ENCODE data around the gene TMPRSS11A. TPM values are rescaled to one million over a fixed set of nuclear protein-coding genes. Genes with fewer than 3 reads are reported as not detected.

The TMPRSS11A gene
- total RNA-seq, 1 experiment from 2014 or later = not detected

- Histone ChIP-seq H3K4me2 (ENCODE audit: low read length) (no peak overlapping the region), H3F3A (ENCODE audit: low read length, unreplicated experiment) (no peaks in the 10 kb centered on the region), H3K9me3 (ENCODE audit: low read length) (no peaks in the 10 kb centered on the region), H4K20me1 (ENCODE audit: low read length) (no peaks in the 10 kb centered on the region), H3K4me1 (ENCODE audit: insufficient read depth, low read length) (no peaks in the 10 kb centered on the region), H3K27me3 (ENCODE audit: low read length) (no peaks in the 10 kb centered on the region), H3K4me3 (ENCODE audit: low read length) (no peak overlapping the region), H3K27ac (ENCODE audit: low read length) (no peak overlapping the region), H3K79me2 (ENCODE audit: low read length) (no peaks in the 10 kb centered on the region), H3K36me3 (ENCODE audit: low read depth, low read length) (no peaks in the 10 kb centered on the region), H3K9ac (ENCODE audit: low read length) (no peak overlapping the region), H3K9me2 (replicated peaks; ENCODE audit: low read length) (no peaks in the 10 kb centered on the region), H2AFZ (ENCODE audit: low read length) (no peak overlapping the region)
- intact Hi-C loops (cut with micrococcal nuclease) = no loop called here
- TF ChIP-seq EZH2 (IDR thresholded peaks at IDR 0.05; ENCODE audit: low read length, unreplicated experiment) = no peak
- TF ChIP-seq CTCF (conservative IDR thresholded peaks at IDR 0.05; ENCODE audit: low read depth, low read length) = no peak
- TF ChIP-seq EZH2phosphoT487 (IDR thresholded peaks at IDR 0.05; ENCODE audit: borderline replicate concordance, low read length) = no peak
- ATAC-seq = no peak
- CTCF ChIA-PET = no interaction called here
- POLR2A ChIA-PET (ENCODE audit: unreplicated experiment) = no interaction called here
- BruUV-seq (replicated peaks) = no TSS peak
- no peak for DNase-seq
Observed at GRCh38 chr4:67894659-67895058, 68.6 kb downstream of the TMPRSS11A start.

GRCh38 chr4:67892905-67893304 is 70.4 kb downstream of the TMPRSS11A start:
- no peak for TF ChIP-seq EZH2phosphoT487 (IDR thresholded peaks at IDR 0.05; ENCODE audit: borderline replicate concordance, low read length)
- TF ChIP-seq CTCF (conservative IDR thresholded peaks at IDR 0.05; ENCODE audit: low read depth, low read length) = peak; percentile 43
- peak; percentile 65 for ATAC-seq
- Histone ChIP-seq H3K9ac (ENCODE audit: low read length) (no peak overlapping the region), H4K20me1 (ENCODE audit: low read length) (no peaks in the 10 kb centered on the region), H3K27me3 (ENCODE audit: low read length) (no peaks in the 10 kb centered on the region), H3F3A (ENCODE audit: low read length, unreplicated experiment) (no peaks in the 10 kb centered on the region), H3K79me2 (ENCODE audit: low read length) (no peaks in the 10 kb centered on the region), H3K9me2 (replicated peaks; ENCODE audit: low read length) (no peaks in the 10 kb centered on the region), H3K4me2 (ENCODE audit: low read length) (no peak overlapping the region), H3K27ac (ENCODE audit: low read length) (no peak overlapping the region), H3K36me3 (ENCODE audit: low read depth, low read length) (no peaks in the 10 kb centered on the region), H3K4me1 (ENCODE audit: insufficient read depth, low read length) (no peaks in the 10 kb centered on the region), H3K9me3 (ENCODE audit: low read length) (no peaks in the 10 kb centered on the region), H3K4me3 (ENCODE audit: low read length) (no peak overlapping the region), H2AFZ (ENCODE audit: low read length) (no peak overlapping the region)
- ChIA-PET CTCF (no interaction called here), POLR2A (ENCODE audit: unreplicated experiment) (no interaction called here)
- intact Hi-C loops (cut with micrococcal nuclease) = loop anchor here (1.0 kb wide), 1 partner anchor 17 kb away; no protein-coding TSS in a partner anchor
- no TSS peak for BruUV-seq (replicated peaks)
- DNase-seq = no peak

GRCh38 chr4:67892253-67892652 is 71.0 kb downstream of the TMPRSS11A start:
- Histone ChIP-seq H3K79me2 (ENCODE audit: low read length) (no peaks in the 10 kb centered on the region), H3K9me2 (replicated peaks; ENCODE audit: low read length) (no peaks in the 10 kb centered on the region), H3F3A (ENCODE audit: low read length, unreplicated experiment) (no peaks in the 10 kb centered on the region), H3K9ac (ENCODE audit: low read length) (no peak overlapping the region), H3K4me3 (ENCODE audit: low read length) (no peak overlapping the region), H3K9me3 (ENCODE audit: low read length) (no peaks in the 10 kb centered on the region), H3K4me2 (ENCODE audit: low read length) (no peak overlapping the region), H4K20me1 (ENCODE audit: low read length) (no peaks in the 10 kb centered on the region), H3K36me3 (ENCODE audit: low read depth, low read length) (no peaks in the 10 kb centered on the region), H3K4me1 (ENCODE audit: insufficient read depth, low read length) (no peaks in the 10 kb centered on the region), H3K27me3 (ENCODE audit: low read length) (no peaks in the 10 kb centered on the region), H2AFZ (ENCODE audit: low read length) (no peak overlapping the region), H3K27ac (ENCODE audit: low read length) (no peak overlapping the region)
- intact Hi-C loops (cut with micrococcal nuclease) = no loop called here
- no peak for DNase-seq
- TF ChIP-seq CTCF (conservative IDR thresholded peaks at IDR 0.05; ENCODE audit: low read depth, low read length) = no peak
- TF ChIP-seq EZH2phosphoT487 (IDR thresholded peaks at IDR 0.05; ENCODE audit: borderline replicate concordance, low read length) = no peak
- TF ChIP-seq EZH2 (IDR thresholded peaks at IDR 0.05; ENCODE audit: low read length, unreplicated experiment) = no peak
- CTCF ChIA-PET = no interaction called here
- ATAC-seq = no peak
- BruUV-seq (replicated peaks) = no TSS peak
- POLR2A ChIA-PET (ENCODE audit: unreplicated experiment) = no interaction called here
